PFSK-1 (cell line): ENCODE results near the gene ACAD9.

Source experiments
- POLR2AphosphoS5 ChIP-seq: IDR thresholded peaks from 2 replicates; pipeline ENCODE4 v1.6.1; 2012; ENCODE audit warnings: low read depth, mild to moderate bottlenecking, control low read depth, low read length, moderate library complexity
- SIN3A ChIP-seq: IDR thresholded peaks from 2 replicates; pipeline ENCODE4 v1.6.1; 2012; ENCODE audit warnings: mild to moderate bottlenecking, low read length, moderate library complexity, borderline replicate concordance; ENCODE audit not compliant: insufficient read depth
- TAF1 ChIP-seq: IDR thresholded peaks from 2 replicates; pipeline ENCODE4 v1.6.1; 2012; ENCODE audit warnings: low read length, control low read depth, borderline replicate concordance; ENCODE audit not compliant: insufficient read depth

- TF ChIP-seq POLR2AphosphoS5 (no peak), TAF1 (no peak), SIN3A (no peak)
These were observed 12.0 kb upstream of the ACAD9 start for GRCh38 chr3:128867200-128868125.
